Measurements from ENCODE around the gene RGN.
"Not testable (repeated sequence)": the region's sequence is repeated elsewhere in the genome, so short reads cannot be mapped to it uniquely, and the experiment has no call there.

Gene RGN

DNA sequence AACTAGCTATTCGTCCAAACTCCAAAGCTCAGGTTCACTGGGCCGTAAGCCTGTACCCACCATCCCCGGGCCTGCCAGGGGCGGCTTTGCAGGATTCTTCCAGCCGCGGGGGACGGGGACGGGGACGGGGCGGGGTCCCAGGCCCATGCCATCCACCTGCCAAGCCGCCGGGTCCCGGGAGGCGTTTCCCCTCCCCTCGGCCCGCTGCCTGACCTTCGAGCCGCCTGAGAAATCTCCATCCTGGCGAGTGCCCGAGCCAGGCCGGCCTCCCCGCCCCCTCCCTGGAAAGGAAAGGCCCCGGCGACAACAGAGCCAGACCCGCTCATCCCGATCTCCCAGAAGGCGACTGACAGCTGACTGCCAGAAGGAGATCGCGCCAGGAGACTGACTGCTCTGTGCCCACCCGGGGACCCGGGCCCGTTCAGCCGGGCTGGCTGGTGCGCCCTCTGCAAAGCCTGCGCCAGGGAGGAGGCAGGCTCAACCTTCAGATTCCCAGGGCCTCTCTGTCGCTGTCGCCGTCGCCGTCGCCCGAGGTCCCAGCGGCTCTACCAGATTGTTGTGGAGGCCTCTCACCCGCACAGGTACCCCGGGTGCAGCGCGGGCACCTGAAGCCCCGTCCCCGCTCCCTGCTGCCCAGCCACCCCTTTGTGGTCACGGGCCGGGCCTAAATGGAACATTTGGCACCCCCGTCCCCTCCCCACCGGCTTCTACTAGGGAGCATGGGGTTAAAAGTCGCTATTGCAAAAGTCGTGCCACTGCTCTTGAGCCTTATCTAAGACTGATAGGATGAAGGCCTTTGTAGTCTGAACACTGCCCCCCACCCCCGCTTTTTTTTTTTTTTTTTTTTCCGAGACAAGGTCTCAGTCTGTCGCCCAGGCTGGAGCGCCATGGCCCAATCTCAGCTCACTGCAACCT is at the start of gene RGN:
Gene RGN, plus strand, starts transcription at position 315 of the 915 bp plus-strand sequence. CDS start 2,702 bp downstream, outside the sequence.
- no peak for DNase-seq

DNA sequence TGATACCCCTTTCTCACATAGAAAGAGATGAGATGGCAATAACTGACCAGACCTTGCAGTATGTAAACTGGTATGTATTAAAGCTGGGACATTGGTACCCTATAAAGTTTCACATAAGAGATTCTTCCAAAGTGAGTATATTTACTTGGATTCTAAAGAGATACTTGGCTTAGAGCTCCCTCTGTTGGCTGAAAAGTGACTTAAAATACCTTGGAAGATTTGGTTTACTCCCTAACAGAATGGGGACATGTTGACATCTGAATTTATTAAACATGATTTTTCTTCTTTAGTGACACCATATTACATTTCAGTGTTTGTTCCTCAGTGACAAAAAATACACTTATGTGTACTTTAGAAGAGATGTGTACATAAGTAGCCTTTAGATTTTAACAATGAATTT is 47.9 kb upstream of the RGN start:
- DNase-seq: peak; percentile 37 to 45

DNA sequence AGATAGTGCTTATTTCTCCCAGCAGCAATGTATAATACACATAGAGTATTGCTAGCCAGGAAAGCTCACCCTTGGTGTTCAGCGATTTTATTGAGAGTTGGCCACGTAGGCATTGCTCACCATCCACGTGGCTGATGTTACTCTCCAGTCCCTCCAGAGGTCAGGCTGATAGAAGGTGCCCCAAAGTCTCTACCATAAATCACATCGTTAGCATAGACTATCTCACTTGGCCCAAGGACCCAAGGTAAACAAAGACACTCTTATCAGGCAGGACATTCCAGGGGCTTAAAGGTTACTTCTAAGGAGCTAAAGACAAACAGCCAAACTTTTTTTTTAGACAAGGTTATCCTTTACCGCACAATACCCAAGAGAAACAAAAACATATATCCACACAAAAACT is 30.3 kb upstream of the RGN start:
- no peak for DNase-seq

DNA sequence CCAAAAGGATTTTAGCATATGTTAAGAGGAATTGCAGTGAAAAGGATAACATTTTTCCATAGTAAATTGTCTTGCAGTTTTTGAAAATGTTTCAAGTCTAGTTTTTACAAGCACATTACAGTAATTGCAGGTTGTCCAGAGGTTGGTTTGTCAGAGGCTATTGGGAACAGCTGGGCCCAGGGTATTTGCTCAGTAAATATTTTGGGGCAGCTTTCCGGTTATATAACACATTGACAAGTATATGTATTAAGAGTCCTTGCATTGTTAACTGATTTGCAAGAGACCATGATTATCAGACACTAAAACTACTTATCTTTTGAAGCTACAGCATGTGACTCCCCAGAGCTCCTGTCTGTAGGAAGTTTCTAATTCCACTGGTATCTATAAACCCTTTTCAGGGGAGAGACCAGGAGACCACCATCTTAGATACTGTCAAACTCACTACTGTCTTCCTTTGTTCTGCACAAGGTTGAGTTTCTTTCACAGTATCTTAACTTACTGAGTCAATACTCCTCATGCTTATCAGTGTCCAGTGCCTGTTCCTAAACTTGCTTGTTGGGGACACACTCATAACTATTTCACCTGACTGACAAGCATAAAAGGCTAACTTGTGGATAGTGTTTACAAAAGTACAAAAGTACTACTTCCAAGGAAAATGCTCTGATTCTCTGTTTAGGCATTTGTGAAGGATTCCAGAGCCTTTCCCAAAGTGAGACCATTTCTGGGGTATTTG is 18.9 kb upstream of the RGN start:
- no peak for DNase-seq

DNA sequence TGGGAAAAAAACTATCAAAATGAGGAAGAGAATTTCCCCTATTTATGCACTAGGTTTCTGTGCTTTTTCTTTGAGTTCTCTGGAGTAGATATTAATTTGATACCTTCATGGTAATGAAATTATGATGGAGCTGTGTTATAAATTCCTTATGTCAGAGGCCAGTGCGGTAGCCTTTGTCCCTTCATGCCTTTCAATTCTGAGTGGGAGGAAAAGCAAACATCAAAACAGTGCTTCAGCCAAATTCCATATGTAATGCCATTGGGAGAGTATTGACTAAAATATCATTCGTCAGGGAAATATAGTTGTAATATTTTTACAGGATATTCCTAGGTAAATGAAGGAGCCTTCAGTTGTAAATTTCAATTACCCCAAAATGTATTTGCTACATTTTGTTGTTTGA is 17.5 kb upstream of the RGN start:
- no peak for DNase-seq

DNA sequence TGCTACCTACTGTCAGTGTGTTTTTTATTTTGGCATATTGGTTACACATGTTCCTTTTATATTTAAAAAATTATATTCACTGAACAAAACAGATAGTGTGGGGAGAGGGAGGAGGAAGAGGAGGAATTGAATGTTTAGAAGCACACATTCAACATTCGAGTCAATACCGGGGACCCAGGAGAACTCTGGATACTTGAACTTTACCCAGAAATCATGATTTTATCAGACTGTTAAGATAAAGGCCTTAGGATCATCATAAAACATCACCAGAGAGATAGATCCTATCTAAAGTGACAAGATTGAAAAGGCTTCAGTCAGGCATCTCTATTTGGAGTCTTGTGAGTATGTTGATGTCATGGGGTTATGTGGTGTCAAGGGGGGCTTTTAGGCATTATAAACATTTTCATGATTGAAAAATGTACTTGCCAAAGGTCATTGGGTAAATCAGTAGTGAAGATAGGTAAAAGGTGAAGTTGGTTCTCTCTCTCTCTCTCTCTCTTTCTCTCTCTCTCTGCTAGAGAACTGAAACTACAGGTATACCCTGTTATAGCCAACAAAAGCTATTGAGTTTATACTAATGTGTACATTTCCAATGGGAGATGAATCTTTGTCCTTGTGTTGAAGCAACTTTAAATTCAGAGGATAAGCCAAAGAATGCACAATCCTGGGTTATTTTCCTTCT is 16.9 kb upstream of the RGN start:
- no peak for DNase-seq

DNA sequence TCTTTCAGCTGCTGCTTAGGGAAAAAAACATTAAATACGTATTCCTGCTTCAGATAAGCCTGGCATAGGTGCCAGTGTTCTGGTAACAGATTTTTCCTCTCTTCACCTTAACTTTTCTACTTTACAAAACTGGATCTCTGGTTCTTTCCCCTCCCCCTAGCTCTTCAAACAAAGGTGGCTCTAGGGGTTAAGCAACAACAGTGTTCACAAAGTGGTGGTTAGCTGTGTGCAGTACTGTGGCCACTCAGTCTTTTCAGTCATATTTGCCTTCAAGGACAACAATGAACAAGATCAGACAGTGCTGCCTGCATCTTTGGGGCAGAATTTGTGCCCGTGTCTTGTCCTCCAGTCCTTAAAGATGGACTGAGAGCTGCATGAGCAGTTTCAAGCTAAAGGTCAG is 15.1 kb upstream of the RGN start:
- no peak for DNase-seq

DNA sequence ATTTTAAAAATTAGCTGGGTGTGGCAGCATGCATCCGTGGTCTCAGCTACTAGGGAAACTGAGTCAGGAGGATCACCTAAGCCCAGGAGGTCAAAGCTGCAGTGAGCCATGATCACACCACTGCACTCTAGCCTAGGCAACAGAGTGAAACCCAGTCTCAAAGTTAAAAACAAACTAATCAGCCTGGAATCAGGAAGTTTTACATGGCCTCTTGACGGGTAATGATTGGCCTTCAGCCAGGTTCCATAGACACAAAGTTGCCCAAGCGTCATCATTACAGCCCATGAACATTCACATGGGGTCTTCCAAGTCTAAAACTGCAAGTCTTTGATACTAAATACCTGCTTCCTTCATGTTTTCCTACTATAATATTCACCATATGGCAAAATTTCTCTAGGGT is 10.0 kb upstream of the RGN start:
- DNase-seq: no peak

DNA sequence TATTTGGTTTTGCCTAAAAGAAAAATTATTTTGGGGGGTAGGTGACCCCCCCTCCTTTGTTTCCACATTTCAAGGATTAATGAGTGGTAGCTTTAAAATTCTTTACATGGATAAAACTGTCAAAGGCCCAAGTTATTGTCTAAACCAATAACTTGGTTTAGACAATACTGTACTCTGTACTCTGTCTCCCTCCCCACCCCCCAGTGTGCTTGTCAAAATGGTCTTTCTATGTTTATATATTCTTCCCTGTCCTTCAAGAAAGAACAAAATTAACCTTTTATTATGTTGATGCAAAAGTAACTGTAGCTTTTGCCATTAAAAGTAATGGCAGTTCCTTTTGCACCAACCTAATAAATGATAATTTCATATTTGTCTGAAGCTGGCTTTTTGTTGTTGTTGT is 9.5 kb upstream of the RGN start:
- DNase-seq: no peak

DNA sequence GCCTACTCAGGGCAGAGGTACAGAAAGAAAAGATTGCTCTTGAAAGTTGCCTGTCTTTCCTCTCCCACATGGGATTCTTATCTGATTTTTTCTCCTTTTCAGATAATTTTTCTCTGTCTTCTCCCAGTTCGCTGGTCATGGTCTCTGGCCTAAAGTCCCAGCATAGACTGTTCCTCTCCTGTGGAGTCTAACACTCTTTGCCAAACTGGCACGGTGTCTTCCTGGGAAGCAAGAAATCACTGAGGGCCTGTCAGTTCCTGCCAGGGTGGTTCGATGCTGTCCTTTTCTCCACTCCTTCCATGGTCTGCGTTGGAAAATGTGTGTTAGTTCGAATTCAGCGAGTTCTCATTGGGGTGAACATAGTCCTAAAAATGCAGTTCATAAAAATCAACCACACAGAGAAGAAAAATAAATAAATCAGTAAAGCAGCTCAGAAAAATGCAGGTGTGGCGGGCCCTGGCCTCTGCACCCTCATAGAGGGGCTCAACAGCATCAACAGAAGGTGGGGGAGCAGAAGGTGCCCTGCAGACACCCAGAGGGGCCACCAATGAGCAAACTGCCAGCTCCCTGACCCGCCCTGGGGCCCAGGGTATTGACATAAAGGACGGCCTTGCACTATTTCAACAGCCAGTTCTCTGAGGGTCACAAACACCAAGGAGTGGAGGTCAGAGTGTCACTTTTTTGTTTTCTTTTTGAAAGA is 2.1 kb downstream of the RGN start:
- DNase-seq: no peak

DNA sequence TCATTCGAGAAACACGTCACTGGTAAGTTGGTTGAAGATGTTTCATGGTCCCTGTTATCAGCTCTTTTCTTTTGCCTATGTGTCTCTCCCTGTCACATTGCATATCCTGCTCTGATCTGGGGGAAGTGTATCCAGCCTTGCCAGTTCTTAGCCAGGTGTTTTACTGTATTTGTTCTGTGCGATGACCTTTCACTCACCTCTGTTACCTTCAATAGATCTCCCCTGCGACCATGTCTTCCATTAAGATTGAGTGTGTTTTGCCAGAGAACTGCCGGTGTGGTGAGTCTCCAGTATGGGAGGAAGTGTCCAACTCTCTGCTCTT is 2.6 kb downstream of the RGN start:
- DNase-seq: no peak

DNA sequence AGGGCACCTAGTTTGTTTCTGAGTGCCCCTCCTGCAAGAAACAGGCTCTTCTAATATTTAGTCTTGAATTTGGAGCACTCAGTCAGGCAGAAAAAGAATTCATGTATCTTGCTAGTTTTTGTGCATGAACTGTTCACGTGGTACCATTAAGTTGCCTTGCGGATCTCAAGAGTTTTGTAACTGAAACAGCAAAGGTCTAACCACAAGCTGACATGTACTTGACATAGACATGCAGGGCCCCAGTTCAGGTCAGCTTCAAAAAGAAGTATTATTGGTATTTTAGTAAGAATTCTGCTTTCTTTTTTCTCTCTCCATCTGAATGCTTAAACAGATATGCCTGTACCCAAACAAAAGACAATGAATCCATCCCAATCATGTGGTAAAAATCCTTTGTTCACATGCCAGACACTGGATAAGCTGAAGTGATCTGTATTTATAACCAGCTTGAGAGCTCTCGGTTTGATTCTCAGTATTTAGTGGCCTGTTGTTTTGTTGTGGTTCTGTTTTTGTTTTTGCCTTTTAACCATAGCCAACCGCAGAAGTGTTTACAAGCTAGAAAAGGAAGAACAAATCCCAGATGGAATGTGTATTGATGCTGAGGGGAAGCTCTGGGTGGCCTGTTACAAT is 13.0 kb downstream of the RGN start:
- no peak for DNase-seq

DNA sequence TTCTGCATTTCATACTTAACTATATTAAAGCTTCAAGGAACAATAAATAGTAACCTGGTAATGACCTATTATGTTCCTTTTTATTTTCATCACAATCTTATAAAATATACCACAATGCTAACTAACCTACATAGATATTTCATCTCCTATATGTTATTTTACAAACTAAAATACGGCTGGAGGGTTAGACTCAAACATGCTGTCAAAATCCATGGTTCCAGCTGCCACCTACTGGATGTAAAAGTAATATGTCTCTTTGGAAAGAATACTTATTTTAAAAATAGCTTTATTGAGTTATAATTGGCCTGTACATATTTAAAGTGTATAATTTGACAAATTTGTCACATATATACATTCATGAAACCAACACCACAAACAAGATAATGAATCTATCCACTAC is 15.0 kb downstream of the RGN start:
- DNase-seq: peak; percentile 2 to 11

DNA sequence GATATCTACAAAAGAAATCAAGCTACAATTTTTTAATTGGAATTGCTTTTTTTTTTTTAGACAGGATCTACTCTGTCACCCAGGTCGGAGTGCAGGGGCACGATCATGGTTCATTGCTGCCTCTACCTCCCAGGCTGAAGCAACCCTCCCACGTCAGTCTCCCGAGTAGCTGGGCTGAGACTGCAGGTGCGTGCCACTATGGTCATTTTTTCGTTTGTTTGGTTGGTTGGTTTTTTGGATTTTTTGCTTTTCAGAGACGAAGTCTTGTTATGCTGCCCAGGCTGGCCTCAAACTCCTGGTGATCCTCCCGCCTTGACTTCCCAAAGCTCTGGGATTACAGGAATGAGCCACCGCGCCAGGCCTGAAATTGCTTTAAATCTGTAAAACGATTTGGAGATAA is 15.6 kb downstream of the RGN start:
- no peak for DNase-seq

DNA sequence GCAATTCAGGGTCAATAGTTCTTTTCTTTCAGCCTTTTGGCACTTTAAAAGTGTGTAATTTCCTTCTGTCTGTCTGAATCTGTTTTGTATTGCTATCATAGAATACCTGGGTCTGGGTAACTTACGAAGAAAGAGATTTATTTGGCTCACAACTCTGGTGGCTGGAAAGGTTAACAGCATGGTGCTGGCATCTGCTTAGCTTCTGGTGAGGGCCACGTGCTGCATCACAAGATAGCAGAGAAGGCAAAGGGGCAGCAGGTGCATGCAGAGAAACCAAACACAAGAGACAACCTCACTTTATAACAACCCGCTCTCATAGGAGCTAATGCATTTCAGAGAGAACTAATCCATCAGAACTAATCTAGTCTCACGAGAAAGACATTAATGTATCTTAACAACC is 18.8 kb downstream of the RGN start:
- DNase-seq: no peak

DNA sequence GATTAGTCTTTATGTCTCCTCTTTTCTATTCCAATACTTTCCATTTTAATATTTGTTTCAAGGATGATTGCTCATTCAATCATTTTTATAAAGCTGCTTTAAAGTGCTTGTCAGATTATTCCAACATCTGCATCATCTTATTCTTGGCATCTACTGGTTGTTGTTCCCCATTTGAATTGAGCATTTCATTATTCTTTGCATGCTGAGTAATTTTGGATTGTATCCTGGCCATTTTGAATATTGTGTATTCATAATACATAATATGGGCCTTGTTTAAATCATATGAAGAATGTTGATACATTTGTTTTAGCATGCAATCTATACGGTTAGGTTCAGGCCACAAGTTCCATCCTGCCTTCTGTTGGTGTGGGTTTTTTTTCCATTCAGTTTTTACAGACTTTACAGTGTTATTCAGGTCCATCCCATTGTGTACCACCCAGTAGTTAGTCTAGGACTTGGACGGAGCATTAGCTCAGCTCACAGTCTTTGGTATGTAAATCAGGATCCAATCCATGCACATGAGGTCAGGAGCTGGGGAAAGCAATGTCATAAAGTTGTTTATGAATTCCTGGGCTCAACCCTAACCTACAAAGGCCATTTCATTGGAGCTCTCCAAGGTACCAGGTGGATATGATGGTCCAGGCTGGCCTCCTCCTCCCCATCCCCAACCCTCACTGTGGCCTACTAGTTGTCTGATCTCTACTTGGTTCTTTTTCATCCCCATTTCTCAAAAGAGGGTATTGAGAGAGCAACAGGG is 20.3 kb downstream of the RGN start:
- no peak for DNase-seq

DNA sequence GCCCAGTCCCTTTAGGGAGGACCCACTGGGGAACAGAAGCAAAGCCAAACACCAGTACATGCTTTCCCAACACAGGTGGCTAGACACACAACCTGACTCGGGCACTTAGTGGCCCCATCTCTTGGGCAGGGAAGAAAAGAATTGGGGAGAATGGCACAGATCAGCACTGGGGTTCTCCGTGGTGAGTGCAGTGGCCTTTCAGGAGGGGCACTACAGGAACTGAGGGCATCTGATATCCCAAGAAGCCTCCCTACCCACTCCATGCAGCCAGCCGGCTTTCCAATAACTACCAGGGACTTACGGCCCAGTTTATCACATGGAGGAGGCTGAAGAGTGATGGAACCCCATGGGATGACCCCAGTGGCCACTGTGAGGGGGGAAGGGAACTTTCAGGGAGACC is 23.0 kb downstream of the RGN start:
- DNase-seq: no peak

DNA sequence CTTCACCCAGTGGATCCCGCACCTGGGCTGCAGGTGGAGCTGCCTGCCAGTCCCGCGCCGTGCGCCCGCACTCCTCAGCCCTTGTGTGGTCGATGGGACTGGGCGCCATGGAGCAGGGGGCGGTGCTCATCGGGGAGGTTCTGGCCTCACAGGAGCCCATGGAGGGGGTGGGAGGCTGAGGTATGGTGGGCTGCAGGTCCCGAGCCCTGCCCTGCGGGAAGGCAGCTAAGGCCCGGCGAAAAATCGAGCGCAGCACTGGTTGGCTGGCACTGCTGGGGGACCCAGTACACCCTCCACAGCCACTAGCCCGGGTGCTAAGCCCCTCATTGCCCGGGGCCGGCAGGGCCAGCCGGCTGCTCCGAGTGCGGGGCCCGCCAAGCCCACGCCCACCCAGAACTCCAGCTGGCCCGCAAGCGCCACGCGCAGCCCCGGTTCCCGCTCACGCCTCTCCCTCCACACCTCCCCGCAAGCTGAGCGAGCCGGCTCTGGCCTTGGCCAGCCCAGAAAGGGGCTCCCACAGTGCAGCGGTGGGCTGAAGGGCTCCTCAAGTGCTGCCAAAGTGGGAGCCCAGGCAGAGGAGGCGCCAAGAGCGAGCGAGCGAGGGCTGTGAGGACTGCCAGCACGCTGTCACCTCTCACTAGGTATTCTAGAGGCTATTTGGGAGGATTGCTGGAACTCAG is 32.8 kb downstream of the RGN start:
- DNase-seq: not testable (repeated sequence)

DNA sequence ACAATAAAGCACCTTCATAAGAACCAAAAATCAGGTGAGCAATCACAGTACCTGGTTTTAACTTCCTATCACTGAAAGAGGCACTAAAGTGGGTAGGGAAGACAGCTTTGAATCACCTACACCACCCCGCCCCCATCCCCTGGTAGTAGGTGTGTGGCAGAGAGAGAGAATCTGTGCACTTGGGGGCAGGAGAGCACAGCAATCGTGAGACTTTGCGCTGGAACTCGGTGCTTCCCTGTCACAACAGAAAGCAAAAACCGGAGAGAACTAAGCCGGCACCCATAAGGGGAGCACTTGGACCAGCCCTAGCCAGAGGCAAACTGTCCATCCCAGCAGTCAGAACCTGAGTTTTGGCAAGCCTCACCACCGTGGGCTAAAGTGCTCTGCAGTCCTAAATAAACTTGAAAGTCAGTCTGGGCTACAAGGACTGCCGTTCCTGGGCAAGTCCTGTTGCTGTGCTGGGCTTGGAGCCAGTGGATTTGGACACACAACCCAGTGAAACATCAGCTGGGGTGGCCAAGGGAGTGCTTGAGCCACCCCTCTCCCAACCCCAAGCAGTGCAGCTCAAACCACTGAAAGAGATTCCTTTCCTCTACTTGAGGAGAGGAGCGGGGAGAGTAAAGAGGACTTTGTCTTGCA is 34.2 kb downstream of the RGN start:
- DNase-seq: no peak

DNA sequence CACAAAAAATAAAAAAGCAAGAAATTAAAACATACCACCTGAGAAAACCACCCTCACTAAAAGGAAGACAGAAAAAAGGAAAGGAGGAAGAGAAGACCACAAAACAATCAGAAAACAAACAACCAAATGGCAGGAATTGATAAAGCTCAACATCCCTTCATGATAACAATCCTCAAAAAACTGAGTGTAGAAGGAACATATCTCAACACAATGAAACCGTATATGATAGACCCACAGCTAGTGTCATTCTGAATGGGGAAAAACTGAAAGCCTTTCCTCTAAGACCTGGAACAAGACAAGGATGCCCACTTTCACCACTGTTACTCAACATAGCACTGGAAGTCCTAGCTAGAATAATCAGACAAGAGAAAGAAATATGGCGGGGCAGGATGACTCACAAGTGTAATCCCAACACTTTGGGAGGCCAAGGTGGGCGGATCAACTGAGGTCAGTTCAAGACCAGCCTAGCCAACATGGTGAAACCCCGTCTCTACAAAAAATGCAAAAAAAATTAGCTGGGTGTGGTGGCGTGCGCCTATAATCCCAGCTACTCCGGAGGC is 38.4 kb downstream of the RGN start:
- DNase-seq: not testable (repeated sequence)

Measured in AML-193 (cell line).